Mesenchymal stem cell (in vitro differentiated cells and primary cell): ENCODE results near the gene PLEKHG4B.

Experiments
- DNase-seq: peaks from one replicate; pipeline ENCODE4 v3.0.0-alpha.2; 2013
- H2AFZ ChIP-seq: one replicate; pipeline ENCODE4 v1.6.1; 2013; ENCODE audit warnings: low read depth, mild to moderate bottlenecking, control low read depth, inconsistent platforms, low read length, moderate library complexity
- H2AK5ac ChIP-seq: 2 replicates; pipeline ENCODE4 v1.6.1; 2013; ENCODE audit warnings: low read length, moderate library complexity, mild to moderate bottlenecking, inconsistent platforms; ENCODE audit not compliant: severe bottlenecking
- H2BK120ac ChIP-seq: one replicate; pipeline ENCODE4 v1.6.1; 2013; ENCODE audit warnings: low read depth, mild to moderate bottlenecking, inconsistent platforms, low read length, moderate library complexity
- H2BK12ac ChIP-seq, 2 experiments: one replicate each; pipeline ENCODE4 v1.6.1; 2013; ENCODE audit warnings: inconsistent platforms in 2 of 2, low read length in 2 of 2, mild to moderate bottlenecking in 2 of 2, moderate library complexity in 2 of 2, control low read depth in 1 of 2
- H2BK15ac ChIP-seq: one replicate; pipeline ENCODE4 v1.6.1; 2013; ENCODE audit warnings: mild to moderate bottlenecking, low read depth, inconsistent platforms; ENCODE audit not compliant: poor library complexity, severe bottlenecking
- H2BK5ac ChIP-seq: 2 replicates; pipeline ENCODE4 v1.6.1; 2013; ENCODE audit warnings: low read depth, mild to moderate bottlenecking, low read length, control low read depth, inconsistent platforms; ENCODE audit not compliant: poor library complexity, severe bottlenecking
- H3K14ac ChIP-seq, 2 experiments: one replicate each; pipeline ENCODE4 v1.6.1; 2013; ENCODE audit warnings: inconsistent platforms in 2 of 2, low read length in 2 of 2, control low read depth in 1 of 2, mild to moderate bottlenecking in 1 of 2, moderate library complexity in 1 of 2
- H3K18ac ChIP-seq, 2 experiments: one replicate each; pipeline ENCODE4 v1.6.1; 2013; ENCODE audit warnings: inconsistent platforms in 2 of 2, low read length in 2 of 2, control low read depth in 1 of 2, low read depth in 1 of 2, mild to moderate bottlenecking in 1 of 2
- H3K23ac ChIP-seq, 2 experiments: one replicate each; pipeline ENCODE4 v1.6.1; 2013; ENCODE audit warnings: inconsistent platforms in 2 of 2, low read length in 2 of 2, mild to moderate bottlenecking in 2 of 2, moderate library complexity in 2 of 2, control low read depth in 1 of 2
- H3K27ac ChIP-seq: 2 replicates; pipeline ENCODE4 v1.5.1; 2013; ENCODE audit warnings: mild to moderate bottlenecking, moderate library complexity, low read length, control low read depth, inconsistent platforms; ENCODE audit not compliant: poor library complexity, severe bottlenecking
- H3K27me3 ChIP-seq, 2 experiments: 2 replicates each; pipeline versions ENCODE4 v1.6.1 to v1.7.0; 2013; ENCODE audit warnings: low read length in 2 of 2, mild to moderate bottlenecking in 2 of 2, moderate library complexity in 2 of 2, control low read depth in 1 of 2, inconsistent platforms in 1 of 2; ENCODE audit not compliant: control insufficient read depth in 1 of 2, insufficient read depth in 1 of 2
- H3K36me3 ChIP-seq, 2 experiments: 2 replicates each; pipeline versions ENCODE4 v1.6.1 to v1.7.0; 2013; ENCODE audit warnings: low read length in 2 of 2, control low read depth in 1 of 2, inconsistent platforms in 1 of 2, low read depth in 1 of 2, mild to moderate bottlenecking in 1 of 2; ENCODE audit not compliant: insufficient read depth in 2 of 2, control insufficient read depth in 1 of 2
- H3K4ac ChIP-seq, 2 experiments: one replicate each; pipeline ENCODE4 v1.6.1; 2013; ENCODE audit warnings: inconsistent platforms in 2 of 2, low read length in 2 of 2, mild to moderate bottlenecking in 2 of 2, moderate library complexity in 2 of 2, control low read depth in 1 of 2, low read depth in 1 of 2
- H3K4me1 ChIP-seq: 2 replicates; pipeline ENCODE4 v1.6.1; 2013; ENCODE audit warnings: low read depth, low read length, control low read depth; ENCODE audit not compliant: control insufficient read depth, insufficient read depth
- H3K4me2 ChIP-seq: 2 replicates; pipeline ENCODE4 v1.6.1; 2013; ENCODE audit warnings: low read length, mild to moderate bottlenecking, inconsistent platforms; ENCODE audit not compliant: poor library complexity, severe bottlenecking
- H3K4me3 ChIP-seq, 2 experiments: 2 replicates each; pipeline versions ENCODE4 v1.5.1 to v1.7.0; 2013; ENCODE audit warnings: low read length in 2 of 2, mild to moderate bottlenecking in 2 of 2, control low read depth in 1 of 2, low read depth in 1 of 2; ENCODE audit not compliant: insufficient read depth in 1 of 2
- H3K79me1 ChIP-seq: replicated peaks from 2 replicates; pipeline ENCODE4 v1.6.1; 2013; ENCODE audit warnings: mild to moderate bottlenecking, control low read depth, low read length, inconsistent platforms; ENCODE audit not compliant: poor library complexity, severe bottlenecking
- H3K9ac ChIP-seq: 2 replicates; pipeline ENCODE4 v1.7.0; 2013; ENCODE audit warnings: mild to moderate bottlenecking, low read length, moderate library complexity
- H3K9me3 ChIP-seq: 2 replicates; pipeline ENCODE4 v1.7.0; 2013; ENCODE audit warnings: mild to moderate bottlenecking, low read length; ENCODE audit not compliant: control insufficient read depth
- H4K8ac ChIP-seq: one replicate; pipeline ENCODE4 v1.6.1; 2013; ENCODE audit warnings: inconsistent platforms, mild to moderate bottlenecking, low read length, moderate library complexity
- H4K91ac ChIP-seq: one replicate; pipeline ENCODE4 v1.6.1; 2013; ENCODE audit warnings: mild to moderate bottlenecking, low read length, inconsistent platforms
- WGBS: methylation state at CpG from one replicate; pipeline ENCODE4 v1.1.7; 2013; ENCODE audit warnings: mixed read lengths; 5-methylcytosine and 5-hydroxymethylcytosine counted together

The PLEKHG4B gene

DNA sequence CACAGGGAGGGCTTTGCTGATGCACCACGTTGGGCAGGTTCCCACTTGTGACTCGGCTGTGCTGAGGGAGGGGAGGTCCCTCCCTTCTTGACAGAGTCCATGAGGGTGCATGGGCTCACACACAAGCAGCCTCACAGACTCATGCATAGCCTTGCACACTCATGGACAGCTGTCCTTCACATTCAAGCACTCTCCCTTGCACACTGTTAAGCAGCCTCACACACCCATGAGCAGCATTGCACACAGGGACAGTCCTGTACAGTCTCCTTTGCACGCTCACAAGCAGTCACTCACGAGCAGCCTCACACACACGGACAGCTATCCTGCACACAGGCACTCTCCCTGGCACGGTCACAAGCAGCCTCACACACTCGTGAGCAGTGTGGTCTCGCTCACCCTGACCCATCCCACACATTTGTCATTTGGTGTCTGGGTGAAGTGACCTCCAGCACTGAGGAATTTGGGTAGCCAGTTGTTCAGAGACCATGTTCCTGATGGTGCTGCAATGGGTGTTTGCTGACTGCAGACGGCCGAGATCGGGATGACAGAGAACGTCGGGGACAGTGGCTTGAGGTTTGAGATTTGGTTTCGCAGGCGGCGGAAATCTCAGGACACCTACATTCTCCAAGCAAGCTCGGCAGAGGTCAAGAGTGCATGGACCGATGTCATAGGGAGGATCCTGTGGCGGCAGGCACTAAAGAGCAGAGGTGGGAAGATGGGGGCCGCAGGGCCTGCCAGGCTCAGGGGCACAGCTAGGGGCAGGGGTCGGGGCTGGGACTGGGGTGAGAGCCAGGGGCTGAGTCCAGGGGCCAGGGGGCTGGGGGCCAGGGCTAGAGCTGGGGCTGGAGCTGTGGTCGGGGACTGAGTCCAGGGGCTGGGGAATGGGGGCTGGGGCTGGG lies 81.7 kb downstream of the PLEKHG4B start:
- Histone ChIP-seq H3K79me1 (no peaks in the 10 kb centered on the region), H3K4me3 (no peak overlapping the region), H3K4ac (no peak overlapping the region), H4K91ac (no peak overlapping the region), H3K14ac (peak overlapping the region in 1 of 2 experiments; percentile 73), H3K23ac (no peak overlapping the region), H3K27me3 (peaks cover 5 to 58% of the 10 kb centered on the region in 2 experiments), H2BK12ac (peak overlapping the region in 1 of 2 experiments; percentile 15), H3K9me3 (no peaks in the 10 kb centered on the region), H3K4me2 (no peak overlapping the region), H3K9ac (no peak overlapping the region), H3K36me3 (no peaks in the 10 kb centered on the region), H2BK120ac (no peak overlapping the region), H3K4me1 (peaks cover 15% of the 10 kb centered on the region), H2AK5ac (no peak overlapping the region), H2AFZ (no peak overlapping the region), H2BK15ac (no peak overlapping the region), H4K8ac (no peak overlapping the region), H2BK5ac (no peak overlapping the region), H3K27ac (no peak overlapping the region), H3K18ac (no peak overlapping the region)
- 85% methylated on average over 22 of the region's 22 CpGs for WGBS
- no peak for DNase-seq

DNA sequence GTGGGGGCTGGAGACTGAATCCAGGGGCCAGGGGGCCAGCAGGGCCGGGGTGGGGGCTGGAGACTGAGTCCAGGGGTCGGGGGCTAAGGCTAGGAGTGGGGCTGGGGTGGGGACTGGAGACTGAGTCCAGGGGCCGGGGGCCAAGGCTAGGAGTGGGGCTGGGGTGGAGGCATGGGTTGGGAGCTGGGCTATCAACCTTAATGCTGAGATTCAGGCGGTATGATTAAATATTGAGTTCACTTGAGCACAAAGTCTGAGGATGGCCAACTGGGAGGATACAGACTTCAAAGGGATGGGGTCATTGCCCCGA lies 82.3 kb downstream of the PLEKHG4B start:
- no peak overlapping the region for H3K4me2 ChIP-seq
- no peak overlapping the region for H3K9ac ChIP-seq
- H3K27ac ChIP-seq = no peak overlapping the region
- H3K4me3 ChIP-seq = no peak overlapping the region
- peaks cover 5 to 64% of the 10 kb centered on the region in 2 experiments for H3K27me3 ChIP-seq
- no peak overlapping the region for H2AFZ ChIP-seq
- no peak overlapping the region for H3K14ac ChIP-seq
- H3K4ac ChIP-seq = no peak overlapping the region
- no peaks in the 10 kb centered on the region for H3K9me3 ChIP-seq
- H4K91ac ChIP-seq = no peak overlapping the region
- H2BK5ac ChIP-seq = no peak overlapping the region
- 79% methylated on average over 5 of the region's 5 CpGs for WGBS
- H2BK12ac ChIP-seq = no peak overlapping the region
- H4K8ac ChIP-seq = no peak overlapping the region
- H3K18ac ChIP-seq = no peak overlapping the region
- H3K79me1 ChIP-seq = no peaks in the 10 kb centered on the region
- no peaks in the 10 kb centered on the region for H3K36me3 ChIP-seq
- no peak overlapping the region for H2BK120ac ChIP-seq
- no peak overlapping the region for H2BK15ac ChIP-seq
- no peak overlapping the region for H3K23ac ChIP-seq
- DNase-seq = no peak
- peaks cover 9% of the 10 kb centered on the region for H3K4me1 ChIP-seq
- no peak overlapping the region for H2AK5ac ChIP-seq

DNA sequence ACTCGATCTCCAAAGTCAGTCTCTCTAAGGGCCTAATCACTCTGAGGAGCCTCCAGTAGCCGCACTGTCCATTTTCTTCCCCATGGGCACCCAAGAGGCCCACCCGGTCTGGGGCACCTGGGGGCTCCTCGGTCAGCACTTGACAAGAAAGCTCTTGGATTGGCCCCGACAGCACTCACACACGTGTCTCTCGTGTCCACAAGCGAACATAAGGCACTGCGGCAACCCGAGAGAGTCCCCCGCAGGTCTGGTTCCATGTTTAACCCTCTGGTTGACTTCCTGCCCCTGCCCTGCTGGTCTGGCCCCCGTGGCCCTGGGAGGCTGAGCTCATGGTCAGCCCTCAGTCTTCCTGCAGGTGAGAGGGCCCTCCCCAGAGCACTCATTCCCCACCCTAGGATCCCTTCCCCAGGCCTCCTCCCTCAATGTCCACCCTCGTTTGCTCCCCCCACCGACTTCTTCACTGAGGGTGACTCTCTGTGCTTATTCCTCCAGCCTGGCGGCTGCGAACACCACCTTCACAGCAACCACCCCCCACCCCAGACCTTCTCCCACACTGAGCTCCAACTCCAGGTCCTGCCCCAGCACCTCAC lies 83.0 kb downstream of the PLEKHG4B start:
- Histone ChIP-seq H3K14ac (peak overlapping the region in 1 of 2 experiments; percentile 58), H3K9me3 (no peaks in the 10 kb centered on the region), H3K4me3 (no peak overlapping the region)

DNA sequence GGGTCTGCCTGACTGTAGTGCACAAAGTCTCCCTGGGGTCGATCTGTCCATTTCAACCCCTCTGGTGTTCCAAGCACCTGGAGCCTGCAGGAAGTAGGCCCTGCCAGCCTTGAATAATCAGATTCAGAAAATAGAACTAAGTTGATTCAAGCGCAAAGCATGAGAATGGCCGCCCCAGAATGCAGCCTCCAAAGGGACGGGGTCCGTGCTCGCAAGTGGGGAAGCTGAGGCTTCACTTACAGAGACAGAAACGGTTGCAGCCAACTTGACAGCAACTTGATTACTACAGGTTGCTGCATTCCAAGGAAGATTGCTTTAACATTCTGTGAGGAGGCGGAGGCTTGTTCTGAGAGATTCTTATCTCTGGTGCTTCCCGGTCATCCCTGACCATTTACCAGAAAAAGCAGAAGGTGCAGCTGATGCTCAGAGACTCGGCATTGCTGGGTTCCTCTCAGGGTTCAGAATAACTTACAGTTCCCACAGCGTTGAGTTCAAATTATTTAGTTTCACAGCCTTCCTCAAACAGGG lies 84.4 kb downstream of the PLEKHG4B start:
- Histone ChIP-seq H3K4me3 (no peak overlapping the region), H3K4me2 (no peak overlapping the region), H3K14ac (no peak overlapping the region), H4K91ac (no peak overlapping the region), H3K9ac (no peak overlapping the region), H3K27me3 (peaks cover 5 to 76% of the 10 kb centered on the region in 2 experiments), H2AFZ (no peak overlapping the region), H2AK5ac (no peak overlapping the region), H3K9me3 (no peaks in the 10 kb centered on the region), H3K23ac (no peak overlapping the region), H2BK12ac (no peak overlapping the region), H3K18ac (no peak overlapping the region), H2BK120ac (no peak overlapping the region), H3K4ac (no peak overlapping the region), H2BK15ac (no peak overlapping the region), H3K36me3 (no peaks in the 10 kb centered on the region), H3K79me1 (no peaks in the 10 kb centered on the region), H3K4me1 (no peaks in the 10 kb centered on the region), H4K8ac (no peak overlapping the region), H2BK5ac (no peak overlapping the region), H3K27ac (no peak overlapping the region)
- 79% methylated on average over 11 of the region's 11 CpGs for WGBS
- no peak for DNase-seq

More for the DNA sequence above, 83.0 kb downstream of the PLEKHG4B start:
- DNase-seq = no peak
- 91% methylated on average over 16 of the region's 16 CpGs for WGBS
- no peak overlapping the region for H2AK5ac ChIP-seq
- no peaks in the 10 kb centered on the region for H3K36me3 ChIP-seq
- no peak overlapping the region for H2BK5ac ChIP-seq
- no peak overlapping the region for H3K4ac ChIP-seq
- H2AFZ ChIP-seq = no peak overlapping the region
- H3K9ac ChIP-seq = no peak overlapping the region
- no peak overlapping the region for H2BK12ac ChIP-seq
- no peak overlapping the region for H3K27ac ChIP-seq
- H4K8ac ChIP-seq = no peak overlapping the region
- H3K23ac ChIP-seq = no peak overlapping the region
- H3K27me3 ChIP-seq = peaks cover 5 to 71% of the 10 kb centered on the region in 2 experiments
- no peak overlapping the region for H3K4me2 ChIP-seq
- H4K91ac ChIP-seq = no peak overlapping the region
- no peak overlapping the region for H2BK15ac ChIP-seq
- H2BK120ac ChIP-seq = no peak overlapping the region
- peaks cover 3% of the 10 kb centered on the region for H3K4me1 ChIP-seq
- no peaks in the 10 kb centered on the region for H3K79me1 ChIP-seq
- no peak overlapping the region for H3K18ac ChIP-seq
